Astrocyte of the cerebellum (primary cell): ENCODE measurements around the gene SMURF2.

Experiments
- DNase-seq: peaks from one replicate; pipeline ENCODE4 v3.0.0-alpha.2; 2011; ENCODE audit warnings: low read depth
- H3K4me3 ChIP-seq: 2 replicates; pipeline ENCODE4 v1.5.1; 2011; ENCODE audit warnings: mild to moderate bottlenecking, low read depth, low read length, moderate library complexity
- CTCF ChIP-seq: IDR thresholded peaks from 2 replicates; pipeline ENCODE4 v1.5.1; 2012; ENCODE audit warnings: low read length, low read depth, moderate library complexity, mild to moderate bottlenecking; ENCODE audit errors: missing control alignments
- in situ Hi-C: cut with HindIII; loops from 2 replicates; pipeline ENCODE4 v1.10.0; 2017; ENCODE audit warnings: low sequenced_read_pairs

The SMURF2 gene

GRCh38 chr17:64496786-64497564 lies 165.1 kb downstream of the SMURF2 start, which contains the start of gene POLG2:
Gene POLG2, minus strand, starts transcription at chr17:64497054. Its CDS starts 86 bp downstream, at chr17:64496968.
- peak; percentile 66 for TF ChIP-seq CTCF
- in situ Hi-C loops: loop anchor here (10.0 kb wide), 1 partner anchor 192 kb away; no protein-coding TSS in a partner anchor
- H3K4me3 ChIP-seq: peak within 1 kb of the TSS; percentile 64
- peak; percentile 82 for DNase-seq

- in situ Hi-C loops: loop anchor here (10.0 kb wide), 1 partner anchor 192 kb away; no protein-coding TSS in a partner anchor
- peak overlapping the region; percentile 64 for H3K4me3 ChIP-seq
- DNase-seq: no peak
- no peak for TF ChIP-seq CTCF
These were observed 165.7 kb downstream of the SMURF2 start for GRCh38 chr17:64496348-64496785.
